KMS-11 (cell line): ENCODE measurements around the gene SCAPER.
"Not testable (repeated sequence)": the region's sequence is repeated elsewhere in the genome, so short reads cannot be mapped to it uniquely, and the experiment has no call there.

Source experiments
- H2AFZ ChIP-seq: fragments of 200-600 bp; sonication (generic); 2 replicates; pipeline ENCODE4 v1.6.1; 2016; ENCODE audit warnings: antibody characterized with exemption, mixed run types, low read depth
- H3K27ac ChIP-seq: fragments of 200-600 bp; sonication (generic); 2 replicates; pipeline ENCODE4 v1.6.1; 2016; ENCODE audit warnings: mild to moderate bottlenecking, mixed run types
- H3K27me3 ChIP-seq: fragments of 200-600 bp; sonication (generic); 2 replicates; pipeline ENCODE4 v1.6.1; 2017; ENCODE audit warnings: mild to moderate bottlenecking, low read depth, mixed run types, moderate library complexity; ENCODE audit not compliant: insufficient read depth
- H3K36me3 ChIP-seq: fragments of 200-600 bp; sonication (generic); 2 replicates; pipeline ENCODE4 v1.6.1; 2017; ENCODE audit warnings: mild to moderate bottlenecking, mixed run types; ENCODE audit not compliant: insufficient read depth
- H3K4me1 ChIP-seq: fragments of 200-600 bp; sonication (generic); 2 replicates; pipeline ENCODE4 v1.6.1; 2016; ENCODE audit warnings: mild to moderate bottlenecking, low read depth, mixed run types; ENCODE audit not compliant: poor library complexity, severe bottlenecking
- H3K4me2 ChIP-seq: fragments of 200-600 bp; sonication (generic); 2 replicates; pipeline ENCODE4 v1.7.0; 2016; ENCODE audit warnings: mild to moderate bottlenecking, mixed run types
- H3K4me3 ChIP-seq: fragments of 200-600 bp; sonication (generic); IDR thresholded peaks from 2 replicates; pipeline ENCODE4 v1.6.1; 2017; ENCODE audit warnings: low read depth, low read length, mixed read lengths; ENCODE audit not compliant: insufficient read depth
- H3K79me2 ChIP-seq: fragments of 200-600 bp; sonication (generic); 2 replicates; pipeline ENCODE4 v1.6.1; 2016; ENCODE audit warnings: low read depth, mixed run types; ENCODE audit not compliant: insufficient read depth
- H3K9ac ChIP-seq: fragments of 200-600 bp; sonication (generic); 2 replicates; pipeline ENCODE4 v1.6.1; 2016; ENCODE audit warnings: mild to moderate bottlenecking, mixed run types
- H4K20me1 ChIP-seq: fragments of 200-600 bp; sonication (generic); 2 replicates; pipeline ENCODE4 v1.6.1; 2016; ENCODE audit warnings: mild to moderate bottlenecking, mixed run types; ENCODE audit not compliant: insufficient read depth
- TF ChIP-seq, protein P1 (sequence below): fragments of 200-600 bp; sonication (generic); conservative IDR thresholded peaks from 2 replicates; pipeline ENCODE4 v1.6.1; 2017; ENCODE audit warnings: low read depth, mild to moderate bottlenecking, antibody characterized with exemption, low read length, moderate library complexity, mixed read lengths

The SCAPER gene

DNA sequence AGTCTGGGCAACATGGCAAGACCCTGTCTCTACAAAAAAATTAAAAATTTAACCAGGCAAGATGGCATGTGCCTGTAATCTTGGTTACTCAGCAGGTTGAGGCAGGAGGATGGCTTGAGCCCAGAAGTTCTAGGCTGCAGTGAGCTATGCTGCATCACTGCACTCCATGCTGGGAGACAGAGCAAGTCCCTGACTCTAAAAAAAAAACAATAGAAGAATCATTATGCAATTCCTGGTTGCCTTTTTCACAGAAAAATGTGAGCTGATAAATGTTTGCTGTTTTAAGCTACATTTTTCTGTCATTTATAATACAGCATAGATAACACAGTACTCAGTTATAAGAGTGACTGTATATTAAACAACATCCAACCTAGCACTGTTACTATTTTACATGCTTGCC lies 148.8 kb downstream of the SCAPER start:
- no peaks in the 10 kb centered on the region for H4K20me1 ChIP-seq
- no peak overlapping the region for H3K4me3 ChIP-seq
- no peak overlapping the region for H3K9ac ChIP-seq
- peaks cover 9% of the 10 kb centered on the region for H3K4me1 ChIP-seq
- H3K36me3 ChIP-seq: no peaks in the 10 kb centered on the region
- H3K27me3 ChIP-seq: no peaks in the 10 kb centered on the region
- no peak overlapping the region for H2AFZ ChIP-seq
- no peak overlapping the region for H3K27ac ChIP-seq
- no peak overlapping the region for H3K4me2 ChIP-seq
- TF ChIP-seq, protein P1, sequence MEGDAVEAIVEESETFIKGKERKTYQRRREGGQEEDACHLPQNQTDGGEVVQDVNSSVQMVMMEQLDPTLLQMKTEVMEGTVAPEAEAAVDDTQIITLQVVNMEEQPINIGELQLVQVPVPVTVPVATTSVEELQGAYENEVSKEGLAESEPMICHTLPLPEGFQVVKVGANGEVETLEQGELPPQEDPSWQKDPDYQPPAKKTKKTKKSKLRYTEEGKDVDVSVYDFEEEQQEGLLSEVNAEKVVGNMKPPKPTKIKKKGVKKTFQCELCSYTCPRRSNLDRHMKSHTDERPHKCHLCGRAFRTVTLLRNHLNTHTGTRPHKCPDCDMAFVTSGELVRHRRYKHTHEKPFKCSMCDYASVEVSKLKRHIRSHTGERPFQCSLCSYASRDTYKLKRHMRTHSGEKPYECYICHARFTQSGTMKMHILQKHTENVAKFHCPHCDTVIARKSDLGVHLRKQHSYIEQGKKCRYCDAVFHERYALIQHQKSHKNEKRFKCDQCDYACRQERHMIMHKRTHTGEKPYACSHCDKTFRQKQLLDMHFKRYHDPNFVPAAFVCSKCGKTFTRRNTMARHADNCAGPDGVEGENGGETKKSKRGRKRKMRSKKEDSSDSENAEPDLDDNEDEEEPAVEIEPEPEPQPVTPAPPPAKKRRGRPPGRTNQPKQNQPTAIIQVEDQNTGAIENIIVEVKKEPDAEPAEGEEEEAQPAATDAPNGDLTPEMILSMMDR: no peak
- no peaks in the 10 kb centered on the region for H3K79me2 ChIP-seq

DNA sequence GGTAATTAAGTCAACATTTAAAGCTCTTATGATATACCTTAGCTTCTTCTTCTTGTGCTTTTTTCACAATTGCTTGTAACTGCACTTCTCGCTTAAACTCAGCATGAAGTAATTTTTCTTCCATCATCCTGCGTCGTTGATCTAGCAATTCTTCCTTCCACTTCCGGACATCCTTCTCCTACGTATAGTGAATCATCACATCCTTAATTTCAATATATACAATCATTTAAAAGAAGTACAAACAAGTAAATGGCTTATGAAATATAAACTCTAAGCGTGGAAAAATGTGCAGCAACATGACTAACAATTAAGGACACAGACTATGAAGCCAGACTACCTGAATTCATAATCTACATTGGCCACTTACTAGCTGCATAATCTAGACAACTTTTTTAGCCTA lies 151.4 kb downstream of the SCAPER start:
- H4K20me1 ChIP-seq: no peaks in the 10 kb centered on the region
- H3K79me2 ChIP-seq: no peaks in the 10 kb centered on the region
- H3K27ac ChIP-seq: no peak overlapping the region
- no peak overlapping the region for H3K4me3 ChIP-seq
- no peak overlapping the region for H3K4me2 ChIP-seq
- no peaks in the 10 kb centered on the region for H3K36me3 ChIP-seq
- H3K27me3 ChIP-seq: no peaks in the 10 kb centered on the region
- no peak overlapping the region for H2AFZ ChIP-seq
- H3K4me1 ChIP-seq: peaks cover 9% of the 10 kb centered on the region
- TF ChIP-seq, protein P1: no peak
- no peak overlapping the region for H3K9ac ChIP-seq

DNA sequence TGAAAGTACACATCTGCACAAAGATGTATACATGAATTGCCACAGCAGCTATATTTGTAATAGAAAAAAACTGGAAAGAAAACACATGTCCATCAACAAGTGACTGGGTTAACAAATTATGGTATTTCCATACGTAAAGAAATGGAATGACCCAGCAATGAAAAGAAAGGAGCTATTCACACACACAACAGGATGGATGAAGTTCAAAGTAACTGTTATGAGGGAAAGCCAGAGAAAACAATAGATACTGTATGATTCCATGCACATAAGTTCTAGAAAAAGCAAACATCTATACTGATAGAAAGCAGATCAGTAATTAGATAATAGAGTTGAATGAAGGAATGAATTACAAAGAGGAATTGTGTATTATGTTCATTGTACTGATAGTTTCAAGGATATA lies 152.0 kb downstream of the SCAPER start:
- H3K27ac ChIP-seq: no peak overlapping the region
- no peaks in the 10 kb centered on the region for H4K20me1 ChIP-seq

DNA sequence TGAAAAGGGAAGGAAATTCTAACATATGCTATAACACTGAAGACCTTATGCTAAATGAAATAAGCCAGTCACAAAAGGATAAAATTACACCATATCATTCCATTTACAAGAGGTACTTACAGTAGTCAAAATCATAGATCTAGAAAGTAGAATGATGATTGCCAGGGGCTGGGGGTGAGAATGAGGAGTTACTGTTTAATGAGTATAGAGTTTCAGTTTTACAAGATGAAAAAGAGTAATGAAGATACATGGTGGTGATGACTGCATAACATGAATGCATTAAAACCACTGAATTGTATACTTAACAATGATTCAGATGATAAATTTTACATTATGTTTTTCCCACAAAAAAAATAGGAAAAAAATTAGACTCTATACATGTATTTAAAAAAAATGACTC lies 152.6 kb downstream of the SCAPER start:
- TF ChIP-seq, protein P1: no peak
- Histone ChIP-seq H3K79me2 (no peaks in the 10 kb centered on the region), H3K4me3 (no peak overlapping the region), H3K4me2 (no peak overlapping the region), H3K27me3 (no peaks in the 10 kb centered on the region), H2AFZ (no peak overlapping the region), H4K20me1 (no peaks in the 10 kb centered on the region), H3K4me1 (peaks cover 9% of the 10 kb centered on the region), H3K27ac (no peak overlapping the region), H3K36me3 (no peaks in the 10 kb centered on the region), H3K9ac (no peak overlapping the region)

More for the DNA sequence above, 152.0 kb downstream of the SCAPER start:
- H3K9ac ChIP-seq: no peak overlapping the region
- H3K27me3 ChIP-seq: no peaks in the 10 kb centered on the region
- H2AFZ ChIP-seq: no peak overlapping the region
- TF ChIP-seq, protein P1: no peak
- H3K4me2 ChIP-seq: no peak overlapping the region
- H3K4me1 ChIP-seq: peaks cover 9% of the 10 kb centered on the region
- H3K4me3 ChIP-seq: no peak overlapping the region
- no peaks in the 10 kb centered on the region for H3K36me3 ChIP-seq
- no peaks in the 10 kb centered on the region for H3K79me2 ChIP-seq

DNA sequence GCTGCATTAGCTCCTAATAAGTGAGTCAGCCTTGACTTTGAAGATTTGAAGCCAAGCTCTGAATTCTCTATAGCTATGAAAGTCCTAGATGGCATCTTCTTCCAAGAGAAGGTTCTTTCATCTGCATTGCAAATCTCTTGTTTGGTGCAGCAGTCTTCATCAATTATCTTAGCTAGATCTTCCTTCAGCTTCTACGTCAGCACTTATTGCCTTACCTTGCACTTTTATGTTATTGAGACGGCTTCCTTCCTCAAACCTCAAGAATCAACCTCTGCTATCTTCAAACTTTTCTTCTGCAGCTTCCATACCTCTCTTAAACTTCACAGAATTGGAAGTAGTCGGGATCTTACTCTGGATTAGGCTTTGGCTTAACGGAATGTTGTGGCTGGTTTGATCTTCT lies 167.6 kb downstream of the SCAPER start:
- Histone ChIP-seq H3K79me2 (no peaks in the 10 kb centered on the region), H3K27me3 (no peaks in the 10 kb centered on the region), H3K4me1 (peaks cover 9% of the 10 kb centered on the region), H3K36me3 (no peaks in the 10 kb centered on the region), H2AFZ (no peak overlapping the region), H3K27ac (no peak overlapping the region), H3K4me2 (no peak overlapping the region), H3K4me3 (no peak overlapping the region), H3K9ac (no peak overlapping the region), H4K20me1 (no peaks in the 10 kb centered on the region)
- TF ChIP-seq, protein P1: no peak

DNA sequence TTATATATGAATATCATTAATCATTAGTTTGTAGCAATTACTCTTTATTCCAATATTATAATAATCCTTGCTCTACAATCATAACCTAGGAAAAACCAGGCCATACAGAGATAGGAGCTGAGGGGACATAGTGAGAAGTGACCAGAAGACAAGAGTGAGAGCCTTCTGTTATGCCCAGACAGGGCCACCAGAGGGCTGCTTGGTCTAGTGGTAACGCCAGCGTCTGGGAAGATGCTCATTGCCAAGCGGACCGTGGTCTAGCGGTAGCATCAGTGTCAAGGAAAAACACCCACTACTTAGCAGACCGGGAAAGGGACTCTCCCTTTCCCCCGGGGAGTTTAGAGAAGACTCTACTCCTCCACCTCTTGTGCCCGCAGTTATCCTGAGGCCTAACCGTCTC lies 172.8 kb downstream of the SCAPER start:
- H3K4me2 ChIP-seq, H2AFZ ChIP-seq, H3K27ac ChIP-seq, H3K9ac ChIP-seq, H3K36me3 ChIP-seq, H3K79me2 ChIP-seq, H4K20me1 ChIP-seq, H3K4me3 ChIP-seq, H3K4me1 ChIP-seq, H3K27me3 ChIP-seq: not testable (repeated sequence)
